ENCODE data around the gene KRTAP15-1.

Gene KRTAP15-1

DNA sequence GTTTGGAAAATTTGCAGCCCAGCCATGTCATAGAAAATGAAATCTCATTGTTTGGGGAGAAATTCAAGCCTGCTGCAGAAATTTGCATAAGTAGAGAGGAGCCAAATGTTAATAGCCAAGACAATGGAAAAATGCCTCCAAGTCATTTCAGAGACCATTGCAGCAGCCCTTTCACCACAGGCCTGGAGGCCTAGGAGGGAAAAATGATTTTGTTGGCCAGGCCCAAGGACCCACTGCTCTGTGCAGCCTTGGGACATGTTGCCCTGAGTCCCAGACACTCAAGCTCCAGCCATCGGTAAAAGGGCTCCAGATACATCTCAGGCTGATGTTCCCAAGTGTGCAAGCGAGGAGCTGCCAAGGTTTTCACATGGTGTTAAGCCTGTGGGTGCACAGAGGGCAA lies 46.1 kb downstream of the KRTAP15-1 start:
- H4K20me1 ChIP-seq (ENCODE audit: insufficient read depth, low read length): no peaks in the 10 kb centered on the region
- H3K4me1 ChIP-seq (ENCODE audit: insufficient read depth, low read length): no peaks in the 10 kb centered on the region

DNA sequence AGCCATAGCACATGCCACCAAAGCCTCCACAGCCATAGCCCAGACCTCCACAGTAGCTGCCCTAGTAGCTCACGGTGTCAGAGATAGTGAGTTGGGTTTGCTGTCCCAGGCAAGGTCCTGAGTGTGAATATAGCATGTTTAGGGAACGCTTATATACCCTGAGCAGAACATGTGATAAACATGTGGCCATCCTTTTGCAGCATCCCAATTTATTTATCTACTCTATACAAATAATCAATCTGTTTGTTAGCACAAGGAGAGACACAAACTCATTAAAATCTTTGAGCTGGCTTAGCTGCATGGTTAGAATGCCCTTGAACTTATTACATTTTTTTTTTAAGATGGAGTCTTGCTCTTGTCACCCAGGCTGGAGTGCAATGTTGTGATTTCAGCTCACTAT lies 47.3 kb downstream of the KRTAP15-1 start, which contains the start of gene KRTAP19-2:
Gene KRTAP19-2 (minus strand): TSS at position 101 of the 400 bp plus-strand sequence. CDS start 88 bp downstream, at position 13.
- Histone ChIP-seq H3K9ac (ENCODE audit: low read depth, low read length) (no peak within 1 kb of the TSS), H3K27me3 (ENCODE audit: insufficient read depth, low read length, poor library complexity) (no peaks in the 10 kb centered on the region), H3K27ac (ENCODE audit: low read length) (no peak within 1 kb of the TSS), H3K4me1 (ENCODE audit: insufficient read depth, low read length) (no peaks in the 10 kb centered on the region), H3K36me3 (ENCODE audit: insufficient read depth, low read length) (no peaks in the 10 kb centered on the region), H4K20me1 (ENCODE audit: insufficient read depth, low read length) (no peaks in the 10 kb centered on the region), H3K4me2 (ENCODE audit: insufficient read depth, low read length) (no peak within 1 kb of the TSS), H3K79me2 (ENCODE audit: insufficient read depth, low read length) (no peaks in the 10 kb centered on the region), H2AFZ (ENCODE audit: low read depth, low read length) (no peak within 1 kb of the TSS), H3K4me3 (ENCODE audit: low read depth in 1 of 2, low read length in 2 of 2) (no peak within 1 kb of the TSS), H3K9me3 (ENCODE audit: insufficient read depth, low read length, severe bottlenecking) (peaks cover 3% of the 10 kb centered on the region)
- TF ChIP-seq, protein P1, sequence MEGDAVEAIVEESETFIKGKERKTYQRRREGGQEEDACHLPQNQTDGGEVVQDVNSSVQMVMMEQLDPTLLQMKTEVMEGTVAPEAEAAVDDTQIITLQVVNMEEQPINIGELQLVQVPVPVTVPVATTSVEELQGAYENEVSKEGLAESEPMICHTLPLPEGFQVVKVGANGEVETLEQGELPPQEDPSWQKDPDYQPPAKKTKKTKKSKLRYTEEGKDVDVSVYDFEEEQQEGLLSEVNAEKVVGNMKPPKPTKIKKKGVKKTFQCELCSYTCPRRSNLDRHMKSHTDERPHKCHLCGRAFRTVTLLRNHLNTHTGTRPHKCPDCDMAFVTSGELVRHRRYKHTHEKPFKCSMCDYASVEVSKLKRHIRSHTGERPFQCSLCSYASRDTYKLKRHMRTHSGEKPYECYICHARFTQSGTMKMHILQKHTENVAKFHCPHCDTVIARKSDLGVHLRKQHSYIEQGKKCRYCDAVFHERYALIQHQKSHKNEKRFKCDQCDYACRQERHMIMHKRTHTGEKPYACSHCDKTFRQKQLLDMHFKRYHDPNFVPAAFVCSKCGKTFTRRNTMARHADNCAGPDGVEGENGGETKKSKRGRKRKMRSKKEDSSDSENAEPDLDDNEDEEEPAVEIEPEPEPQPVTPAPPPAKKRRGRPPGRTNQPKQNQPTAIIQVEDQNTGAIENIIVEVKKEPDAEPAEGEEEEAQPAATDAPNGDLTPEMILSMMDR (IDR thresholded peaks at IDR 0.05; ENCODE audit: borderline replicate concordance, extremely low read depth, low read length, poor library complexity, severe bottlenecking): no peak
- DNase-seq (no peak), ATAC-seq (ENCODE audit: insufficient read depth, low read depth) (no peak)

More for the DNA sequence above, 46.1 kb downstream of the KRTAP15-1 start:
- Histone ChIP-seq H3K79me2 (ENCODE audit: insufficient read depth, low read length) (no peaks in the 10 kb centered on the region), H3K27me3 (ENCODE audit: insufficient read depth, low read length, poor library complexity) (no peaks in the 10 kb centered on the region), H3K9ac (ENCODE audit: low read depth, low read length) (no peak overlapping the region), H3K4me3 (ENCODE audit: low read depth in 1 of 2, low read length in 2 of 2) (no peak overlapping the region), H3K27ac (ENCODE audit: low read length) (no peak overlapping the region), H3K4me2 (ENCODE audit: insufficient read depth, low read length) (no peak overlapping the region), H3K9me3 (ENCODE audit: insufficient read depth, low read length, severe bottlenecking) (peaks cover 3% of the 10 kb centered on the region), H2AFZ (ENCODE audit: low read depth, low read length) (no peak overlapping the region), H3K36me3 (ENCODE audit: insufficient read depth, low read length) (no peaks in the 10 kb centered on the region)
- ATAC-seq (ENCODE audit: insufficient read depth, low read depth) (no peak), DNase-seq (no peak)
- TF ChIP-seq, protein P1 (IDR thresholded peaks at IDR 0.05; ENCODE audit: borderline replicate concordance, extremely low read depth, low read length, poor library complexity, severe bottlenecking): no peak
- no peak for TF ChIP-seq EZH2 (IDR thresholded peaks at IDR 0.05; ENCODE audit: borderline replicate concordance, low read depth, low read length, severe bottlenecking)
